Brain microvascular endothelial cell (primary cell): ENCODE data around the gene PDCD1.

Source experiments
- DNase-seq: peaks from one replicate; pipeline ENCODE4 v3.0.0-alpha.2; 2020
- H3K27ac ChIP-seq: fragments of 250-450 bp; sonication (Bioruptor Pico); 2 replicates; pipeline ENCODE4 v1.5.1; 2020; ENCODE audit warnings: mild to moderate bottlenecking, moderate library complexity
- H3K27me3 ChIP-seq: fragments of 250-450 bp; sonication (Bioruptor Pico); replicated peaks from 2 replicates; pipeline ENCODE4 v1.5.1; 2020; ENCODE audit warnings: mild to moderate bottlenecking
- H3K36me3 ChIP-seq: fragments of 250-450 bp; sonication (Bioruptor Pico); replicated peaks from 2 replicates; pipeline ENCODE4 v1.5.1; 2020; ENCODE audit warnings: mild to moderate bottlenecking
- H3K4me3 ChIP-seq: 2 replicates; pipeline ENCODE4 v1.5.1; 2011; ENCODE audit warnings: low read depth, mild to moderate bottlenecking, control low read depth, low read length, moderate library complexity
- in situ Hi-C: cut with HindIII; loops from 2 replicates; pipeline ENCODE4 v1.10.0; 2017; ENCODE audit warnings: low sequenced_read_pairs, low pct_ligation_motif_present
- TF ChIP-seq, protein P1 (sequence below): IDR thresholded peaks from 2 replicates; pipeline ENCODE4 v1.5.1; 2011; ENCODE audit warnings: low read depth, mild to moderate bottlenecking, moderate library complexity, low read length, control low read depth, inconsistent platforms; ENCODE audit errors: missing control alignments

Gene PDCD1

GRCh38 chr2:241900251-241901017 is 41.7 kb upstream of the PDCD1 start:
- TF ChIP-seq, protein P1, sequence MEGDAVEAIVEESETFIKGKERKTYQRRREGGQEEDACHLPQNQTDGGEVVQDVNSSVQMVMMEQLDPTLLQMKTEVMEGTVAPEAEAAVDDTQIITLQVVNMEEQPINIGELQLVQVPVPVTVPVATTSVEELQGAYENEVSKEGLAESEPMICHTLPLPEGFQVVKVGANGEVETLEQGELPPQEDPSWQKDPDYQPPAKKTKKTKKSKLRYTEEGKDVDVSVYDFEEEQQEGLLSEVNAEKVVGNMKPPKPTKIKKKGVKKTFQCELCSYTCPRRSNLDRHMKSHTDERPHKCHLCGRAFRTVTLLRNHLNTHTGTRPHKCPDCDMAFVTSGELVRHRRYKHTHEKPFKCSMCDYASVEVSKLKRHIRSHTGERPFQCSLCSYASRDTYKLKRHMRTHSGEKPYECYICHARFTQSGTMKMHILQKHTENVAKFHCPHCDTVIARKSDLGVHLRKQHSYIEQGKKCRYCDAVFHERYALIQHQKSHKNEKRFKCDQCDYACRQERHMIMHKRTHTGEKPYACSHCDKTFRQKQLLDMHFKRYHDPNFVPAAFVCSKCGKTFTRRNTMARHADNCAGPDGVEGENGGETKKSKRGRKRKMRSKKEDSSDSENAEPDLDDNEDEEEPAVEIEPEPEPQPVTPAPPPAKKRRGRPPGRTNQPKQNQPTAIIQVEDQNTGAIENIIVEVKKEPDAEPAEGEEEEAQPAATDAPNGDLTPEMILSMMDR, result no peak
- Histone ChIP-seq H3K36me3 (no peaks in the 10 kb centered on the region), H3K4me3 (no peak overlapping the region), H3K27me3 (peaks cover 9% of the 10 kb centered on the region), H3K27ac (no peak overlapping the region)
- DNase-seq, result no peak
- in situ Hi-C loops, result no loop called here

- DNase-seq, result no peak
- Histone ChIP-seq H3K27me3 (peaks cover 9% of the 10 kb centered on the region), H3K4me3 (no peak overlapping the region), H3K27ac (no peak overlapping the region), H3K36me3 (no peaks in the 10 kb centered on the region)
- in situ Hi-C loops, result no loop called here
- TF ChIP-seq, protein P1, result no peak
These were observed 40.0 kb upstream of the PDCD1 start for GRCh38 chr2:241898463-241899270.

- H3K36me3 ChIP-seq, result no peaks in the 10 kb centered on the region
- H3K4me3 ChIP-seq, result no peak overlapping the region
- no peak for DNase-seq
These were observed 38.7 kb upstream of the PDCD1 start for GRCh38 chr2:241897231-241897916.

DNA sequence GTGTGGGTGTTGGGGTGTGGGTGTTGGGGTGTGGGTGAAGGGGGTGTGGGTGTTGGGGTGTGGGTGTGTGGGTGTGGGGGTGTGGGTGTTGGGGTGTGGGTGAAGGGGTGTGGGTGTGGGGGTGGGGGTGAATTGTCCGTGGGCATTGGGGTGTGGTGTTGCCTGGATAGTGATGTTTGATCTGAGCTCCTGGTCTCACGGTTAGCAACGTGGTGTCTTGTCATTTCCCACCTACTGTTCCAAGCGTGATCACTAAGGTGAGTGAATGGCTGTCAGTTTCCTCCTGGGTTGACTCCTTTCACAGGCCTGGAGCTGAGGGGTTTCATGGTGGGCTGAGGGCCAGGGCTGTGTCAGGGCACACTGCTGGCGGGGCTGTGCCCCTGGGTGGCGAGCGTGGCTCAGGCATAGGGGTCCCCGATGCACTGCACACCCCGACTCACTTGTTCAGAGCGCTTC is 38.1 kb upstream of the PDCD1 start:
- Histone ChIP-seq H3K36me3 (no peaks in the 10 kb centered on the region), H3K27me3 (peaks cover 7% of the 10 kb centered on the region), H3K27ac (no peak overlapping the region), H3K4me3 (no peak overlapping the region)
- DNase-seq, result no peak
- TF ChIP-seq, protein P1, result no peak
- in situ Hi-C loops, result no loop called here

More at GRCh38 chr2:241897231-241897916, 38.7 kb upstream of the PDCD1 start:
- TF ChIP-seq, protein P1, result no peak
- H3K27ac ChIP-seq, result no peak overlapping the region
- in situ Hi-C loops, result no loop called here
- peaks cover 7% of the 10 kb centered on the region for H3K27me3 ChIP-seq

DNA sequence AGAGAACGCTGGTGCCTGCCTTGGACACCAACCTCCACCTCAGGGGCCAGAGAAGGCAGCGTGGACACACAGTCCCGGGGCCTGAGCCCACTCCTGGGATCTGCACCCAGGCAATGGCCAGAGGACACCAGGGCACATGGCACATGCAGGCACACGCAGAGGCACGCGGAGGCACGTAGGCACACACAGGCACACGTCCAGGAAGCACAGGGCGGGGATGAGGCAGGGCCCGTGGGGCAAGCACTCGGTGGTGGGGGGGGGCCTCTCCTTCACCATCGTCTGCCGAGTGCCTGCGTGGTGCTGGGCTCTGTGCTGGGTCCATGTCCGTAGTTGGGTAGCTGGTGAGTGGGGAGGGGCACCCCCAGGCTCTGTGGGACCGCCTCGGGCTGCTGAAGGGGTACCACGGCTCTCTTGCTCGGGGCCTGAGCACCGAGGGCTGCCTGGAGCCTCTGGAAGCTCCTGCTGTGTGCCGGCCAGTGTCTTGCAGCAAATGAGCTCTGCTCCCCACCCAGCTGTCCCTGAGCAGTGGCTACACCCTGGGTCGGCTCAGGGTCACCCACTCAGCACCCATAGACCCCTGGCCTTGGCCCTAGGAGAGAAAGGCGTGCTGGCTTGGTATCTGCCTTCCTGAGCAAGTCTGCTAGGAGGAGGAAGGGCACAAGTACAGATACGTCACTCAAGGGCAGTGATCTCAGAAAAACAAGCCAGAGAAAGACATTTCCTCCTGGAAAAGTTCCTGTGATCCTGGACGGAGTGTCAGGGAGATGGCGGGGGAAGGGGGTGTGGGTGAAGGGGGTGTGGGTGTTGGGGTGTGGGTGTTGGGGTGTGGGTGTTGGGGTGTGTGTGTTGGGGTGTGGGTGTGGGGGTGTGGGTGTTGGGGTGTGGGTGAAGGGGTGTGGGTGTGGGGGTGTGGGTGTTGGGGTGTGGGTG is 37.3 kb upstream of the PDCD1 start:
- in situ Hi-C loops, result no loop called here
- H3K4me3 ChIP-seq, result no peak overlapping the region
- no peaks in the 10 kb centered on the region for H3K36me3 ChIP-seq
- TF ChIP-seq, protein P1, result no peak
- H3K27ac ChIP-seq, result no peak overlapping the region
- H3K27me3 ChIP-seq, result peaks cover 5% of the 10 kb centered on the region
- peak; percentile 22 for DNase-seq
